ENCODE measurements around the gene OBSCN.

GRCh38 chr1:228376262-228376628, 168.4 kb downstream of the OBSCN start:
- no peak for TF ChIP-seq POLR2A (IDR thresholded peaks at IDR 0.05; ENCODE audit: low read depth, low read length)
- TF ChIP-seq TAF1 (IDR thresholded peaks at IDR 0.05; ENCODE audit: low read depth, low read length): no peak
- no peak for TF ChIP-seq POLR2AphosphoS5 (IDR thresholded peaks at IDR 0.05; ENCODE audit: low read depth, low read length)
- TF ChIP-seq PAX5 (IDR thresholded peaks at IDR 0.05; ENCODE audit: insufficient read depth, low read length, severe bottlenecking): no peak
- no peak for TF ChIP-seq SPI1 (IDR thresholded peaks at IDR 0.05; ENCODE audit: low read depth, low read length)
- no peak for TF ChIP-seq POU2F2 (IDR thresholded peaks at IDR 0.05; ENCODE audit: low read depth, low read length)

Measured in GM12891 (cell line).